K562 (cell line): Measurements from ENCODE around the gene CCNL2. TPM values are rescaled to one million over a fixed set of nuclear protein-coding genes. Genes with fewer than 3 reads are reported as not detected.

ENCODE experiments used
- ATAC-seq: fragments of 200-7000 bp; cut with Tn5 transposase; 3 replicates; pipeline ENCODE4 v1.9.1; 2020; ENCODE audit warnings: moderate library complexity
- BruUV-seq: library from RNA; stranded (reverse); fragments of 400-500 nt; replicated peaks from 2 replicates; lab custom pipeline; 2021; lab: Mats Ljungman, UMichigan
- CTCF ChIA-PET: fragments of 300-600 bp; formaldehyde crosslinking; extraction: SDS; loops from one replicate; lab custom pipeline; 2021; ENCODE audit warnings: low intra/inter-chr PET ratio; lab: Yijun Ruan, JAX
- POLR2A ChIA-PET: fragments of 300-600, 350-650 bp; sonication (Branson Sonifier 250); formaldehyde crosslinking; extraction: SDS; loops from one replicate; lab custom pipeline; 2021; ENCODE audit warnings: antibody characterized with exemption, inconsistent platforms; lab: Yijun Ruan, JAX
- DNase-seq, 4 experiments: peaks; one replicate each; pipeline versions ENCODE4 v3.0.0 to v3.0.0-alpha.2; 2011 to 2018; ENCODE audit warnings: low spot score in 3 of 4, mixed read lengths in 3 of 4; ENCODE audit errors: extremely low read depth in 1 of 4
- FAIRE-seq: peaks from 2 replicates; lab custom pipeline; 2011; peaks lifted over from hg19 to GRCh38; lab: Jason Lieb, UNC
- H2AFZ ChIP-seq: 2 replicates; pipeline ENCODE4 v1.6.0; 2011; ENCODE audit warnings: low read depth, low read length, control low read depth, inconsistent platforms
- H3K27ac ChIP-seq: fragments of 200-600 bp; 3 replicates; pipeline ENCODE4 v1.8.0; 2011; ENCODE audit warnings: low read depth, mild to moderate bottlenecking, control low read depth, inconsistent platforms, low read length, moderate library complexity, mixed read lengths; ENCODE audit errors: extremely low read depth
- H3K27me3 ChIP-seq, 2 experiments: fragments of 300-600 bp in 1 of 2; 2 replicates in 1 of 2; 3 replicates in 1 of 2; pipeline versions ENCODE4 v1.6.0 to v1.8.0; 2011; ENCODE audit warnings: inconsistent platforms in 2 of 2, low read length in 2 of 2, mild to moderate bottlenecking in 1 of 2, mixed read lengths in 1 of 2, moderate library complexity in 1 of 2; ENCODE audit not compliant: control insufficient read depth in 2 of 2, insufficient read depth in 2 of 2
- H3K36me3 ChIP-seq: fragments of 300-600 bp; 3 replicates; pipeline ENCODE4 v1.8.0; 2011; ENCODE audit warnings: mild to moderate bottlenecking, low read length, inconsistent platforms; ENCODE audit not compliant: control insufficient read depth, insufficient read depth
- H3K4me1 ChIP-seq, 2 experiments: fragments of 200-600 bp in 1 of 2; replicated peaks in 1 of 2; 2 replicates in 1 of 2; 3 replicates in 1 of 2; pipeline versions ENCODE4 v1.5.1 to v1.8.0; 2011; ENCODE audit warnings: inconsistent platforms in 2 of 2, low read length in 2 of 2, mild to moderate bottlenecking in 1 of 2, mixed read lengths in 1 of 2, moderate library complexity in 1 of 2; ENCODE audit not compliant: control insufficient read depth in 2 of 2, insufficient read depth in 2 of 2
- H3K4me2 ChIP-seq: 2 replicates; pipeline ENCODE4 v1.6.1; 2011; ENCODE audit warnings: low read length, control low read depth, inconsistent platforms, mixed read lengths; ENCODE audit not compliant: insufficient read depth
- H3K4me3 ChIP-seq: fragments of 200-600 bp; sonication (generic), shearing (Covaris generic); 2 replicates; pipeline ENCODE4 v1.5.1; 2016; ENCODE audit warnings: control low read depth, inconsistent platforms
- H3K79me2 ChIP-seq: fragments of 200-600 bp; 3 replicates; pipeline ENCODE4 v1.8.0; 2011; ENCODE audit warnings: low read length, inconsistent platforms; ENCODE audit not compliant: control insufficient read depth, insufficient read depth
- H3K9ac ChIP-seq, 2 experiments: 2 replicates each; pipeline versions ENCODE4 v1.6.0 to v1.6.1; 2011; ENCODE audit warnings: low read depth in 2 of 2, low read length in 2 of 2, control low read depth in 1 of 2, inconsistent platforms in 1 of 2, mild to moderate bottlenecking in 1 of 2, mixed read lengths in 1 of 2; ENCODE audit not compliant: insufficient read depth in 1 of 2
- H3K9me1 ChIP-seq: one replicate; pipeline ENCODE4 v1.6.0; 2011; ENCODE audit warnings: inconsistent platforms, mild to moderate bottlenecking, low read length, moderate library complexity; ENCODE audit not compliant: control insufficient read depth, insufficient read depth
- H3K9me3 ChIP-seq: replicated peaks from 2 replicates; pipeline ENCODE4 v1.5.1; 2011; ENCODE audit warnings: low read depth, low read length, inconsistent platforms; ENCODE audit not compliant: control insufficient read depth, insufficient read depth
- H4K20me1 ChIP-seq: replicated peaks from 2 replicates; pipeline ENCODE4 v1.6.1; 2011; ENCODE audit warnings: low read length, inconsistent platforms, mixed read lengths; ENCODE audit not compliant: control insufficient read depth, insufficient read depth
- ATF2 ChIP-seq: sonication (generic); formaldehyde crosslinking; IDR thresholded peaks from 2 replicates; pipeline ENCODE4 v1.8.1; 2022; ENCODE audit warnings: missing genetic modification reagents
- ETS1 ChIP-seq: conservative IDR thresholded peaks from 2 replicates; pipeline ENCODE4 v1.6.1; 2011; ENCODE audit warnings: low read depth, mild to moderate bottlenecking, low read length; ENCODE audit not compliant: control insufficient read depth
- GTF2E2 ChIP-seq: fragments of 200-800 bp; sonication (Bioruptor generic); IDR thresholded peaks from 2 replicates; pipeline ENCODE4 v1.6.1; 2016; ENCODE audit warnings: missing genetic modification characterization, missing compliant biosample characterization
- HES1 ChIP-seq: fragments of 450-650 bp; IDR thresholded peaks from 2 replicates; pipeline ENCODE4 v1.6.1; 2016; ENCODE audit warnings: low read depth, mild to moderate bottlenecking, moderate library complexity
- PCBP1 ChIP-seq: fragments of 200-400 bp; formaldehyde crosslinking; IDR thresholded peaks from 2 replicates; pipeline ENCODE4 v1.6.1; 2018; ENCODE audit warnings: mild to moderate bottlenecking, low read depth, low read length; ENCODE audit not compliant: poor library complexity, severe bottlenecking
- POLR2G ChIP-seq: fragments of 200-400 bp; formaldehyde crosslinking; IDR thresholded peaks from 2 replicates; pipeline ENCODE4 v1.6.1; 2017; ENCODE audit warnings: low read depth, mild to moderate bottlenecking, antibody characterized with exemption, low read length, moderate library complexity
- SMAD2 ChIP-seq: fragments of 150-350 bp; IDR thresholded peaks from 2 replicates; pipeline ENCODE4 v1.6.1; 2014; ENCODE audit warnings: low read depth, mild to moderate bottlenecking, low read length
- STAT6 ChIP-seq: sonication (generic); formaldehyde crosslinking; IDR thresholded peaks from 2 replicates; pipeline ENCODE4 v1.8.1; 2023; ENCODE audit warnings: mild to moderate bottlenecking, missing genetic modification reagents
- TFAP4 ChIP-seq: sonication (generic); formaldehyde crosslinking; IDR thresholded peaks from 2 replicates; pipeline ENCODE4 v1.8.0; 2022; ENCODE audit warnings: missing genetic modification reagents, mild to moderate bottlenecking, moderate library complexity, borderline replicate concordance
- ZBTB7A ChIP-seq: IDR thresholded peaks from 2 replicates; pipeline ENCODE4 v1.6.1; 2011; ENCODE audit warnings: low read depth, mild to moderate bottlenecking, low read length, moderate library complexity, borderline replicate concordance; ENCODE audit not compliant: control insufficient read depth
- ZNF778 ChIP-seq: fragments of 450-650 bp; formaldehyde crosslinking; IDR thresholded peaks from 2 replicates; pipeline ENCODE4 v1.4.0; 2020; ENCODE audit warnings: mild to moderate bottlenecking, moderate library complexity
- WGBS: fragments of 100-300 bp; shearing (Covaris generic); methylation state at CpG from one replicate; pipeline ENCODE4 v1.1.6; 2016; ENCODE audit warnings: low coverage, mixed read lengths; ENCODE audit not compliant: insufficient coverage; ENCODE audit errors: missing lambda C conversion rate; 5-methylcytosine and 5-hydroxymethylcytosine counted together
- in situ Hi-C: fragments of 300-500 bp; cut with MboI; formaldehyde crosslinking; loops from 4 replicates; pipeline ENCODE4 v1.15.0; 2018; ENCODE audit warnings: inconsistent platforms, mixed read lengths
- intact Hi-C: fragments of 100-400 bp; cut with micrococcal nuclease; formaldehyde crosslinking; loops from 2 replicates; pipeline ENCODE4 v1.14.2; 2022
- polyA plus RNA-seq, 8 experiments: library from polyadenylated mRNA; depleted of rRNA in 4 of 8; stranded (reverse) in 5 of 8; unstranded in 3 of 8; fragments of >200 nt; fragmentation: Nextera tagmentation in 2 of 8; fragmentation: Illumina TruSeq in 1 of 8; extraction: Ambion mirVana in 2 of 8; extraction: Trizol in 1 of 8; gene quantifications; 2 replicates each; pipeline versions ENCODE4 v1.2.1 to v1.2.3, GENCODE V29; 2011 to 2014; ENCODE audit warnings: inconsistent platforms in 1 of 8, missing spikeins in 1 of 8
- total RNA-seq, 7 experiments: library from RNA; depleted of rRNA in 6 of 7; stranded (reverse); fragments of >200 nt in 6 of 7; fragmentation: Illumina TruSeq in 2 of 7; extraction: Trizol in 2 of 7; gene quantifications; 2 replicates each; pipeline versions ENCODE4 v1.2.1 to v1.2.3, GENCODE V29; 2011 to 2021; ENCODE audit warnings: low replicate concordance in 1 of 7

Gene CCNL2
- total and polyA plus RNA-seq, 9 of the 15 experiments (the other 6 are each of a cell fraction or from before 2014, with no cell fraction given), result 2.8 to 287 (median 94.5) TPM

GRCh38 chr1:1373815-1374588, 25.1 kb downstream of the CCNL2 start:
- peaks cover 16 to 59% of the 10 kb centered on the region in 2 experiments for H3K4me1 ChIP-seq
- POLR2A ChIA-PET, result interaction anchor here (0.6 to 4.2 kb wide), 9 partner anchors 13 to 865 kb away, joined by 3 to 54 read pairs (median 5); partner anchors contain the start of gene CCNL2
- H2AFZ ChIP-seq, result no peak overlapping the region
- DNase-seq (peak in 1 of 4 experiments; percentile 54), ATAC-seq (no peak), FAIRE-seq (no peak)
- peak overlapping the region; percentile 97 for H3K27ac ChIP-seq
- no peaks in the 10 kb centered on the region for H3K27me3 ChIP-seq
- H3K4me2 ChIP-seq, result peak overlapping the region; percentile 89
- 38% methylated on average over 49 of the region's 52 CpGs for WGBS
- peaks cover 7% of the 10 kb centered on the region; the same call in 1 of the 2 replicates for H4K20me1 ChIP-seq
- peaks cover 31% of the 10 kb centered on the region for H3K79me2 ChIP-seq
- H3K4me3 ChIP-seq, result peak overlapping the region; percentile 100
- H3K9ac ChIP-seq, result peak overlapping the region; percentile 99
- H3K36me3 ChIP-seq, result peaks cover 26% of the 10 kb centered on the region
- in situ Hi-C loops (no loop called here), intact Hi-C loops (loop anchor here (2.0 to 10.0 kb wide), 2 partner anchors 23 to 131 kb away; no protein-coding TSS in a partner anchor)
- H3K9me1 ChIP-seq, result peaks cover 6% of the 10 kb centered on the region
- BruUV-seq, result TSS peak; percentile 75
- H3K9me3 ChIP-seq, result no peaks in the 10 kb centered on the region
- CTCF ChIA-PET, result interaction anchor here (1.5 kb wide), 1 partner anchor 25 kb away, joined by 5 read pairs; the partner anchor contains the start of gene DVL1
- TF ChIP-seq ZNF778 (CRISPR knock-in tag), result no peak
- TF ChIP-seq TFAP4, result peak; percentile 30; the same call in 1 of the 2 replicates
- TF ChIP-seq HES1, result no peak
- TF ChIP-seq PCBP1, result peak; percentile 8
- peak; percentile 10; the same call in 1 of the 2 replicates for TF ChIP-seq ZBTB7A
- no peak for TF ChIP-seq GTF2E2 (tag)
- peak; percentile 17 for TF ChIP-seq POLR2G
- TF ChIP-seq ATF2 (CRISPR knock-in tag), result 0 out of 2 replicates have a peak, but pooled peaks have one; percentile 11
- 0 out of 2 replicates have a peak, but pooled peaks have one; percentile 26 for TF ChIP-seq STAT6 (CRISPR knock-in tag)
- TF ChIP-seq ETS1, result peak; percentile 43; the same call in 1 of the 2 replicates
- TF ChIP-seq SMAD2, result no peak
